Endothelial cell of umbilical vein (primary cell): Measurements from ENCODE around the gene SLC26A8. TPM values are rescaled to one million over a fixed set of nuclear protein-coding genes. Genes with fewer than 3 reads are reported as not detected.

Experiments
- BruUV-seq: library from RNA; stranded (reverse); fragments of 400-500 nt; replicated peaks from 2 replicates; lab custom pipeline; 2021; lab: Mats Ljungman, UMichigan
- CTCF ChIA-PET: fragments of 300-600, 350-600 bp; sonication (Branson Sonifier 250); formaldehyde crosslinking; loops from one replicate; lab custom pipeline; 2021; ENCODE audit warnings: antibody characterized with exemption, inconsistent platforms; lab: Charles Lee
- POLR2A ChIA-PET: fragments of 300-600, 350-600 bp; sonication (Branson Sonifier 250); formaldehyde crosslinking; loops from one replicate; lab custom pipeline; 2021; ENCODE audit warnings: antibody characterized with exemption, inconsistent platforms; lab: Charles Lee
- DNase-seq: peaks from one replicate; pipeline ENCODE4 v3.0.0-alpha.2; 2011; ENCODE audit warnings: low read depth, low spot score
- FAIRE-seq: peaks from 2 replicates; lab custom pipeline; 2011; peaks lifted over from hg19 to GRCh38; lab: Jason Lieb, UNC
- H2AFZ ChIP-seq: 2 replicates; pipeline ENCODE4 v1.6.0; 2012; ENCODE audit warnings: low read depth, low read length, control low read depth, inconsistent platforms
- H3K27ac ChIP-seq: 2 replicates; pipeline ENCODE4 v1.5.1; 2011; ENCODE audit warnings: low read depth, mild to moderate bottlenecking, control low read depth, low read length, moderate library complexity; ENCODE audit not compliant: insufficient read depth
- H3K27me3 ChIP-seq, 2 experiments: 2 replicates each; pipeline versions ENCODE4 v1.6.0 to v1.6.1; 2011; ENCODE audit warnings: low read length in 2 of 2, mixed read lengths in 1 of 2; ENCODE audit not compliant: control insufficient read depth in 2 of 2, insufficient read depth in 2 of 2
- H3K36me3 ChIP-seq, 2 experiments: 2 replicates in 1 of 2; 3 replicates in 1 of 2; pipeline ENCODE4 v1.5.1; 2011; ENCODE audit warnings: low read length in 2 of 2, mild to moderate bottlenecking in 1 of 2, moderate library complexity in 1 of 2; ENCODE audit not compliant: control insufficient read depth in 2 of 2, insufficient read depth in 2 of 2; ENCODE audit errors: extremely low read depth in 1 of 2
- H3K4me1 ChIP-seq: 3 replicates; pipeline ENCODE4 v1.5.1; 2011; ENCODE audit warnings: mild to moderate bottlenecking, low read length; ENCODE audit not compliant: control insufficient read depth, insufficient read depth; ENCODE audit errors: extremely low read depth
- H3K4me2 ChIP-seq: 2 replicates; pipeline ENCODE4 v1.6.1; 2011; ENCODE audit warnings: low read length, control low read depth, mixed read lengths; ENCODE audit not compliant: insufficient read depth
- H3K4me3 ChIP-seq, 3 experiments: fragments of 200-600 bp in 1 of 3; sonication (generic), shearing (Covaris generic) in 1 of 3; replicated peaks in 1 of 3; 2 replicates each; pipeline ENCODE4 v1.5.1; 2011 to 2016; ENCODE audit warnings: control low read depth in 3 of 3, low read length in 3 of 3, mild to moderate bottlenecking in 2 of 3, inconsistent platforms in 1 of 3, low read depth in 1 of 3, moderate library complexity in 1 of 3; ENCODE audit not compliant: insufficient read depth in 1 of 3
- H3K79me2 ChIP-seq: 2 replicates; pipeline ENCODE4 v1.6.0; 2012; ENCODE audit warnings: low read length, inconsistent platforms; ENCODE audit not compliant: control insufficient read depth, insufficient read depth
- H3K9ac ChIP-seq: replicated peaks from 2 replicates; pipeline ENCODE3; 2011; ENCODE audit warnings: low read length, control low read depth; ENCODE audit not compliant: insufficient read depth; ENCODE audit errors: extremely low read depth
- H3K9me1 ChIP-seq: replicated peaks from 3 replicates; pipeline ENCODE4 v1.6.0; 2011; ENCODE audit warnings: mild to moderate bottlenecking, low read length; ENCODE audit not compliant: control insufficient read depth, insufficient read depth; ENCODE audit errors: extremely low read depth
- H3K9me3 ChIP-seq: replicated peaks from 2 replicates; pipeline ENCODE4 v1.5.1; 2012; ENCODE audit warnings: low read length, inconsistent platforms; ENCODE audit not compliant: control insufficient read depth, insufficient read depth
- H4K20me1 ChIP-seq: replicated peaks from 2 replicates; pipeline ENCODE3; 2011; ENCODE audit warnings: mild to moderate bottlenecking, low read length; ENCODE audit not compliant: control insufficient read depth, insufficient read depth; ENCODE audit errors: extremely low read depth
- EZH2 ChIP-seq: IDR thresholded peaks from 2 replicates; pipeline ENCODE4 v1.6.1; 2012; ENCODE audit warnings: borderline replicate concordance, low read depth, mild to moderate bottlenecking, moderate library complexity, low read length, inconsistent platforms; ENCODE audit not compliant: severe bottlenecking
- FOS ChIP-seq: IDR thresholded peaks from 2 replicates; pipeline ENCODE4 v1.6.1; 2011; ENCODE audit warnings: mild to moderate bottlenecking, low read length, moderate library complexity, borderline replicate concordance; ENCODE audit not compliant: insufficient read depth
- GATA2 ChIP-seq: IDR thresholded peaks from 2 replicates; pipeline ENCODE4 v1.7.0; 2011; ENCODE audit warnings: low read depth, mild to moderate bottlenecking, moderate library complexity, mixed read lengths, low read length; ENCODE audit not compliant: insufficient read length, insufficient read depth
- JUN ChIP-seq: IDR thresholded peaks from 2 replicates; pipeline ENCODE4 v1.6.1; 2011; ENCODE audit warnings: borderline replicate concordance, low read depth; ENCODE audit not compliant: insufficient read length, insufficient read depth
- MYC ChIP-seq: IDR thresholded peaks from one replicate; pipeline ENCODE4 v1.6.1; 2011; ENCODE audit warnings: mild to moderate bottlenecking, low read depth, low read length
- POLR2A ChIP-seq: IDR thresholded peaks from 2 replicates; pipeline ENCODE4 v1.6.1; 2012; ENCODE audit warnings: low read depth, mild to moderate bottlenecking, control low read depth, low read length
- POLR2AphosphoS5 ChIP-seq: IDR thresholded peaks from 2 replicates; pipeline ENCODE4 v1.6.1; 2012; ENCODE audit warnings: low read depth, mild to moderate bottlenecking, control low read depth, low read length, moderate library complexity; ENCODE audit not compliant: insufficient read depth
- dilution Hi-C: fragments of 300-500 bp; cut with MboI; formaldehyde crosslinking; loops from one replicate; pipeline ENCODE4 v1.15.0; 2019; ENCODE audit warnings: low sequenced_read_pairs; ENCODE audit not compliant: extremely low pct_ligation_motif_present
- intact Hi-C: fragments of 100-400 bp; cut with micrococcal nuclease; formaldehyde crosslinking; loops from one replicate; pipeline ENCODE4 v1.10.0; 2022
- polyA plus RNA-seq, 4 experiments: library from polyadenylated mRNA; depleted of rRNA in 3 of 4; stranded (reverse) in 3 of 4; unstranded in 1 of 4; fragments of >200 nt; gene quantifications; 2 replicates each; pipeline versions ENCODE4 v1.2.1 to v1.2.3, GENCODE V29; 2011 to 2012; ENCODE audit warnings: missing spikeins in 1 of 4
- total RNA-seq: library from RNA; stranded (reverse); gene quantifications from 2 replicates; pipeline ENCODE4 v1.2.3, GENCODE V29; 2021
- TF ChIP-seq, protein P1 (sequence below), 2 donors: IDR thresholded peaks; 1 replicate in 1 of 2; 2 replicates in 1 of 2; pipeline ENCODE4 v1.5.1; 2011; ENCODE audit warnings: low read length in 2 of 2, mild to moderate bottlenecking in 2 of 2, moderate library complexity in 2 of 2, control low read depth in 1 of 2, inconsistent platforms in 1 of 2, low read depth in 1 of 2; ENCODE audit not compliant: insufficient read depth in 1 of 2; ENCODE audit errors: extremely low read depth in 1 of 2
- TF ChIP-seq, protein P2 (sequence below): IDR thresholded peaks from 2 replicates; pipeline ENCODE4 v1.6.1; 2011; ENCODE audit not compliant: insufficient read depth, insufficient read length

The SLC26A8 gene
- total and polyA plus RNA-seq, 2 donors (not counting 3 experiments of a cell fraction or from before 2014, with no cell fraction given): 0.01 TPM; not detected in 1

- Histone ChIP-seq H3K36me3 (no peaks in the 10 kb centered on the region), H3K4me3 (no peak overlapping the region), H3K27me3 (no peaks in the 10 kb centered on the region), H3K4me1 (no peaks in the 10 kb centered on the region), H3K9me3 (no peaks in the 10 kb centered on the region), H2AFZ (no peak overlapping the region), H3K27ac (no peak overlapping the region), H3K9ac (no peak overlapping the region), H4K20me1 (no peaks in the 10 kb centered on the region), H3K9me1 (no peaks in the 10 kb centered on the region), H3K4me2 (no peak overlapping the region), H3K79me2 (peaks cover 85% of the 10 kb centered on the region)
- no peak for DNase-seq
- ChIA-PET CTCF (no interaction called here), POLR2A (no interaction called here)
- no TSS peak for BruUV-seq
- intact Hi-C loops: no loop called here
- dilution Hi-C loops: no loop called here
- no peak for TF ChIP-seq POLR2AphosphoS5
- no peak for TF ChIP-seq JUN
- no peak for TF ChIP-seq MYC
- no peak for TF ChIP-seq POLR2A
- TF ChIP-seq, protein P1, sequence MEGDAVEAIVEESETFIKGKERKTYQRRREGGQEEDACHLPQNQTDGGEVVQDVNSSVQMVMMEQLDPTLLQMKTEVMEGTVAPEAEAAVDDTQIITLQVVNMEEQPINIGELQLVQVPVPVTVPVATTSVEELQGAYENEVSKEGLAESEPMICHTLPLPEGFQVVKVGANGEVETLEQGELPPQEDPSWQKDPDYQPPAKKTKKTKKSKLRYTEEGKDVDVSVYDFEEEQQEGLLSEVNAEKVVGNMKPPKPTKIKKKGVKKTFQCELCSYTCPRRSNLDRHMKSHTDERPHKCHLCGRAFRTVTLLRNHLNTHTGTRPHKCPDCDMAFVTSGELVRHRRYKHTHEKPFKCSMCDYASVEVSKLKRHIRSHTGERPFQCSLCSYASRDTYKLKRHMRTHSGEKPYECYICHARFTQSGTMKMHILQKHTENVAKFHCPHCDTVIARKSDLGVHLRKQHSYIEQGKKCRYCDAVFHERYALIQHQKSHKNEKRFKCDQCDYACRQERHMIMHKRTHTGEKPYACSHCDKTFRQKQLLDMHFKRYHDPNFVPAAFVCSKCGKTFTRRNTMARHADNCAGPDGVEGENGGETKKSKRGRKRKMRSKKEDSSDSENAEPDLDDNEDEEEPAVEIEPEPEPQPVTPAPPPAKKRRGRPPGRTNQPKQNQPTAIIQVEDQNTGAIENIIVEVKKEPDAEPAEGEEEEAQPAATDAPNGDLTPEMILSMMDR (IDR thresholded peaks at IDR 0.05; ENCODE audit: extremely low read depth in 1 of 2, insufficient read depth in 1 of 2, low read depth in 1 of 2, low read length in 2 of 2): no peak
- TF ChIP-seq, protein P2, sequence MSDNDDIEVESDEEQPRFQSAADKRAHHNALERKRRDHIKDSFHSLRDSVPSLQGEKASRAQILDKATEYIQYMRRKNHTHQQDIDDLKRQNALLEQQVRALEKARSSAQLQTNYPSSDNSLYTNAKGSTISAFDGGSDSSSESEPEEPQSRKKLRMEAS: no peak
- no peak for TF ChIP-seq FOS
- TF ChIP-seq EZH2: no peak
- TF ChIP-seq GATA2: no peak
- FAIRE-seq: no peak
Measured at GRCh38 chr6:35896228-35896627, 128.2 kb downstream of the SLC26A8 start.
